Prostate gland (tissue), 2 donors: ENCODE data around the gene INPP5K. TPM values are rescaled to one million over a fixed set of nuclear protein-coding genes. Genes with fewer than 3 reads are reported as not detected.
"Not testable (repeated sequence)": the region's sequence is repeated elsewhere in the genome, so short reads cannot be mapped to it uniquely, and the experiment has no call there.

Experiments
- DNase-seq: peaks from one replicate; pipeline ENCODE4 v3.0.0-alpha.2; 2019; ENCODE audit warnings: low spot score
- H3K27ac ChIP-seq, 2 donors: fragments of 200-600 bp; sonication (generic); 2 replicates each; pipeline ENCODE4 v1.5.1; 2017 to 2019
- H3K27me3 ChIP-seq: fragments of 200-600 bp; sonication (generic); replicated peaks from 2 replicates; pipeline ENCODE4 v1.5.1; 2019; ENCODE audit not compliant: insufficient read depth
- H3K36me3 ChIP-seq, 2 donors: fragments of 200-600 bp; sonication (generic); 1 replicate in 1 of 2; 2 replicates in 1 of 2; pipeline versions ENCODE4 v1.5.1 to v1.8.1; 2017 to 2019
- H3K4me1 ChIP-seq: fragments of 200-600 bp; sonication (generic); replicated peaks from 2 replicates; pipeline ENCODE4 v1.5.1; 2019
- H3K4me3 ChIP-seq, 2 donors: fragments of 200-600 bp; sonication (generic); 2 replicates each; pipeline ENCODE4 v1.5.1; 2017 to 2019
- H3K9me3 ChIP-seq: fragments of 200-600 bp; sonication (generic); 2 replicates; pipeline ENCODE4 v1.5.1; 2017
- CTCF ChIP-seq, 4 experiments: fragments of 200-600 bp in 2 of 4; fragments of 450-650 bp in 2 of 4; sonication (generic) in 2 of 4; IDR thresholded peaks; 1 replicate in 3 of 4; 2 replicates in 1 of 4; pipeline ENCODE4 v1.5.1; 2016 to 2019; ENCODE audit warnings: antibody characterized with exemption in 4 of 4, mild to moderate bottlenecking in 2 of 4, moderate library complexity in 2 of 4
- POLR2A ChIP-seq: fragments of 450-650 bp; IDR thresholded peaks from one replicate; pipeline ENCODE4 v1.6.1; 2016; ENCODE audit warnings: antibody characterized with exemption, mild to moderate bottlenecking
- POLR2AphosphoS5 ChIP-seq: sonication (generic); formaldehyde crosslinking; IDR thresholded peaks from one replicate; pipeline ENCODE4 v1.6.1; 2017; ENCODE audit warnings: antibody characterized with exemption
- WGBS: methylation state at CpG from one replicate; pipeline ENCODE4 v1.1.5; 2018; 5-methylcytosine and 5-hydroxymethylcytosine counted together
- intact Hi-C: fragments of 100-400 bp; cut with DNase I; formaldehyde crosslinking; loops from one replicate; pipeline ENCODE4 v1.14.2; 2022
- total RNA-seq, 2 donors: library from RNA; depleted of rRNA; stranded (reverse); fragments of >200 nt; gene quantifications; one replicate each; pipeline ENCODE4 v1.1.0, GENCODE V29; 2016

INPP5K gene
- total RNA-seq, 2 donors from 2014 or later, result 82.7 to 87.4 TPM

GRCh38 chr17:1533661-1534325 is 17.4 kb upstream of the INPP5K start:
- Histone ChIP-seq H3K4me1 (no peaks in the 10 kb centered on the region), H3K4me3 (no peak overlapping the region), H3K27ac (no peak overlapping the region), H3K27me3 (no peaks in the 10 kb centered on the region), H3K9me3 (no peaks in the 10 kb centered on the region), H3K36me3 (peaks cover 4 to 14% of the 10 kb centered on the region in 2 donors)
- DNase-seq, result no peak
- intact Hi-C loops, result no loop called here
- TF ChIP-seq POLR2A, result no peak
- no peak for TF ChIP-seq CTCF (IDR thresholded peaks at IDR 0.05)
- 87% methylated on average over 24 of the region's 24 CpGs for WGBS

GRCh38 chr17:1532836-1533602 is 16.6 kb upstream of the INPP5K start:
- Histone ChIP-seq H3K27ac (no peak overlapping the region), H3K27me3 (no peaks in the 10 kb centered on the region), H3K4me3 (no peak overlapping the region), H3K4me1 (no peaks in the 10 kb centered on the region), H3K9me3 (no peaks in the 10 kb centered on the region), H3K36me3 (peaks cover 4 to 10% of the 10 kb centered on the region in 2 donors)
- WGBS, result 88% methylated on average over 10 of the region's 10 CpGs
- no peak for TF ChIP-seq POLR2A
- peak in 1 of 4 experiments; percentile 14 for TF ChIP-seq CTCF (IDR thresholded peaks at IDR 0.05)
- no peak for DNase-seq
- intact Hi-C loops, result no loop called here

GRCh38 chr17:1529863-1530262 is 13.5 kb upstream of the INPP5K start:
- H3K27ac ChIP-seq, result no peak overlapping the region
- TF ChIP-seq POLR2A (no peak), CTCF (IDR thresholded peaks at IDR 0.05) (no peak), POLR2AphosphoS5 (no peak)
- no peak overlapping the region for H3K4me3 ChIP-seq
- WGBS, result 19% methylated on average over 2 of the region's 2 CpGs
- no peaks in the 10 kb centered on the region for H3K36me3 ChIP-seq
- no peaks in the 10 kb centered on the region for H3K27me3 ChIP-seq
- DNase-seq, result no peak
- intact Hi-C loops, result no loop called here
- no peaks in the 10 kb centered on the region for H3K9me3 ChIP-seq
- no peaks in the 10 kb centered on the region for H3K4me1 ChIP-seq

- H3K27me3 ChIP-seq, H3K9me3 ChIP-seq, H3K4me1 ChIP-seq, intact Hi-C loops, H3K27ac ChIP-seq, DNase-seq, H3K4me3 ChIP-seq, H3K36me3 ChIP-seq: not testable (repeated sequence)
- 89% methylated on average over 4 of the region's 4 CpGs for WGBS
Observed at GRCh38 chr17:1526876-1527275, 10.5 kb upstream of the INPP5K start.

GRCh38 chr17:1522626-1523025 is 6.2 kb upstream of the INPP5K start:
- no peak for TF ChIP-seq CTCF (IDR thresholded peaks at IDR 0.05)
- TF ChIP-seq POLR2AphosphoS5, result no peak
- no peak for TF ChIP-seq POLR2A
- Histone ChIP-seq H3K27ac (no peak overlapping the region), H3K9me3 (no peaks in the 10 kb centered on the region), H3K4me1 (no peaks in the 10 kb centered on the region), H3K36me3 (no peaks in the 10 kb centered on the region), H3K27me3 (no peaks in the 10 kb centered on the region), H3K4me3 (no peak overlapping the region)
- WGBS, result 91% methylated on average over 5 of the region's 5 CpGs
- no peak for DNase-seq
- intact Hi-C loops, result no loop called here
